MM.1S (cell line): Measurements from ENCODE around the gene TMEM184A.

Experiments used
- DNase-seq: peaks from one replicate; pipeline ENCODE4 v3.0.0-alpha.2; 2015
- H2AFZ ChIP-seq: fragments of 300-600 bp; sonication (generic); 2 replicates; pipeline ENCODE4 v1.6.0; 2016; ENCODE audit warnings: antibody characterized with exemption, low read length
- H3F3A ChIP-seq: fragments of 300-600 bp; sonication (generic); 2 replicates; pipeline ENCODE4 v1.6.1; 2016; ENCODE audit warnings: mild to moderate bottlenecking, antibody characterized with exemption, low read length, moderate library complexity, mixed read lengths; ENCODE audit not compliant: insufficient read depth
- H3K27ac ChIP-seq: fragments of 300-600 bp; sonication (generic); 2 replicates; pipeline ENCODE4 v1.5.1; 2016; ENCODE audit warnings: mild to moderate bottlenecking, low read length
- H3K27me3 ChIP-seq: fragments of 300-600 bp; sonication (generic); replicated peaks from 2 replicates; pipeline ENCODE4 v1.6.0; 2016; ENCODE audit warnings: low read length; ENCODE audit not compliant: insufficient read depth
- H3K36me3 ChIP-seq: fragments of 300-600 bp; sonication (generic); replicated peaks from 2 replicates; pipeline ENCODE4 v1.6.1; 2016; ENCODE audit warnings: mild to moderate bottlenecking, low read length, mixed read lengths; ENCODE audit not compliant: insufficient read depth
- H3K4me1 ChIP-seq: fragments of 300-600 bp; sonication (generic); 2 replicates; pipeline ENCODE4 v1.6.1; 2016; ENCODE audit warnings: low read length, mixed read lengths
- H3K4me2 ChIP-seq: fragments of 300-600 bp; sonication (generic); 2 replicates; pipeline ENCODE4 v1.6.0; 2016; ENCODE audit warnings: low read depth, low read length
- H3K4me3 ChIP-seq: fragments of 300-600 bp; sonication (generic); 2 replicates; pipeline ENCODE4 v1.5.1; 2016; ENCODE audit warnings: low read length, mixed read lengths
- H3K79me2 ChIP-seq: fragments of 300-600 bp; sonication (generic); 2 replicates; pipeline ENCODE4 v1.6.1; 2016; ENCODE audit warnings: mixed run types, low read length, mixed read lengths
- H3K9ac ChIP-seq: fragments of 300-600 bp; sonication (generic); 2 replicates; pipeline ENCODE4 v1.6.1; 2016; ENCODE audit warnings: low read length, mixed read lengths
- H3K9me2 ChIP-seq: fragments of 300-600 bp; sonication (generic); replicated peaks from 2 replicates; pipeline ENCODE4 v1.6.1; 2016; ENCODE audit warnings: mild to moderate bottlenecking, low read length, mixed read lengths; ENCODE audit not compliant: insufficient read depth
- H3K9me3 ChIP-seq: fragments of 300-600 bp; sonication (generic); replicated peaks from 2 replicates; pipeline ENCODE4 v1.6.1; 2016; ENCODE audit warnings: mild to moderate bottlenecking, low read length, mixed read lengths; ENCODE audit not compliant: insufficient read depth
- H4K20me1 ChIP-seq: fragments of 300-600 bp; sonication (generic); 2 replicates; pipeline ENCODE4 v1.6.1; 2016; ENCODE audit warnings: mild to moderate bottlenecking, low read length, moderate library complexity, mixed read lengths; ENCODE audit not compliant: insufficient read depth
- EZH2 ChIP-seq: fragments of 300-600 bp; sonication (generic); optimal IDR thresholded peaks from 2 replicates; pipeline ENCODE3; 2017; ENCODE audit warnings: low read depth, mild to moderate bottlenecking, antibody characterized with exemption, low read length, mixed read lengths
- EZH2phosphoT487 ChIP-seq: fragments of 300-600 bp; sonication (generic); IDR thresholded peaks from 2 replicates; pipeline ENCODE4 v1.6.1; 2018; ENCODE audit warnings: antibody characterized with exemption, low read length
- TF ChIP-seq, protein P1 (sequence below): fragments of 300-600 bp; sonication (generic); IDR thresholded peaks from 2 replicates; pipeline ENCODE4 v1.5.1; 2016; ENCODE audit warnings: antibody characterized with exemption, low read length, mixed read lengths

The TMEM184A gene

DNA sequence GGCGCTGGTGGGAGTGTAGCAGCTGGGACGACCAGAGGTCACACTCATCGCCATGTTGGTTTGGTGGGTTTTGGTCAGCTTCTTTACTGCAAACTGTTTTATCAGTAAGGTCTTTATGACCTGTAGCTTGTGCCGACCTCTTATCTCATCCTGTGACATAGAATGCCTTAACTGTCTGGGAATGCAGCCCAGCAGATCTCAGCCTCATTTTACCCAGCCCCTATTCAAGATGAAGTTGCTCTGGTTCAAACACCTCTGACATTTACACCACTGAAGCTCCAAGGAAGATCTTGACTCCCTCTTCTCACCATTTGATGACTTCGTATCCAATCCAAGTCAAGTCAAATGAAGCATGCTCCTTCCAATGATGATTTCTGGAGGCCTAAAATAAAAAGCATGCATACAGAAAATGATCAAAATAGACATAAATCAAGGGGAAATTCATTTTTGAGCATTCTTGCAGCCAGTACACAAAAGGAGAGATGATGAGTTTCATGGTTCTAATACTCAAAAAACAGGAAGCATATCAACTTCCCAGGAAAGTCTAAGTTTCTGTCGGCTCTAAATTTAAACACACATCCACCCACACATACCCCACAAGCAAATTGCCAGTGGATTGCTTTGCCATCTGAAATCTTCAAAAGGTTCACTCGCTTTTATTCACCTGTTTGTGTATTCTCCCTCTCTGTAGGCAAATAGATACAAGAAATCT, 16.3 kb upstream of the TMEM184A start:
- Histone ChIP-seq H3K9me2 (no peaks in the 10 kb centered on the region), H3K4me1 (peaks cover 5% of the 10 kb centered on the region; the same call in 1 of the 2 replicates), H3K79me2 (peaks cover 8% of the 10 kb centered on the region), H3K4me3 (no peak overlapping the region), H3K9me3 (no peaks in the 10 kb centered on the region), H3K4me2 (no peak overlapping the region), H3K27ac (no peak overlapping the region), H2AFZ (no peak overlapping the region), H3K36me3 (0 out of 2 replicates have a peak, but pooled peaks cover 2% of the 10 kb centered on the region), H3K9ac (no peak overlapping the region), H4K20me1 (no peaks in the 10 kb centered on the region), H3F3A (peaks cover 5% of the 10 kb centered on the region), H3K27me3 (no peaks in the 10 kb centered on the region; the same call in 1 of the 2 replicates)
- no peak for DNase-seq
- TF ChIP-seq EZH2 (no peak), EZH2phosphoT487 (no peak)
- TF ChIP-seq, protein P1, sequence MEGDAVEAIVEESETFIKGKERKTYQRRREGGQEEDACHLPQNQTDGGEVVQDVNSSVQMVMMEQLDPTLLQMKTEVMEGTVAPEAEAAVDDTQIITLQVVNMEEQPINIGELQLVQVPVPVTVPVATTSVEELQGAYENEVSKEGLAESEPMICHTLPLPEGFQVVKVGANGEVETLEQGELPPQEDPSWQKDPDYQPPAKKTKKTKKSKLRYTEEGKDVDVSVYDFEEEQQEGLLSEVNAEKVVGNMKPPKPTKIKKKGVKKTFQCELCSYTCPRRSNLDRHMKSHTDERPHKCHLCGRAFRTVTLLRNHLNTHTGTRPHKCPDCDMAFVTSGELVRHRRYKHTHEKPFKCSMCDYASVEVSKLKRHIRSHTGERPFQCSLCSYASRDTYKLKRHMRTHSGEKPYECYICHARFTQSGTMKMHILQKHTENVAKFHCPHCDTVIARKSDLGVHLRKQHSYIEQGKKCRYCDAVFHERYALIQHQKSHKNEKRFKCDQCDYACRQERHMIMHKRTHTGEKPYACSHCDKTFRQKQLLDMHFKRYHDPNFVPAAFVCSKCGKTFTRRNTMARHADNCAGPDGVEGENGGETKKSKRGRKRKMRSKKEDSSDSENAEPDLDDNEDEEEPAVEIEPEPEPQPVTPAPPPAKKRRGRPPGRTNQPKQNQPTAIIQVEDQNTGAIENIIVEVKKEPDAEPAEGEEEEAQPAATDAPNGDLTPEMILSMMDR, result no peak

DNA sequence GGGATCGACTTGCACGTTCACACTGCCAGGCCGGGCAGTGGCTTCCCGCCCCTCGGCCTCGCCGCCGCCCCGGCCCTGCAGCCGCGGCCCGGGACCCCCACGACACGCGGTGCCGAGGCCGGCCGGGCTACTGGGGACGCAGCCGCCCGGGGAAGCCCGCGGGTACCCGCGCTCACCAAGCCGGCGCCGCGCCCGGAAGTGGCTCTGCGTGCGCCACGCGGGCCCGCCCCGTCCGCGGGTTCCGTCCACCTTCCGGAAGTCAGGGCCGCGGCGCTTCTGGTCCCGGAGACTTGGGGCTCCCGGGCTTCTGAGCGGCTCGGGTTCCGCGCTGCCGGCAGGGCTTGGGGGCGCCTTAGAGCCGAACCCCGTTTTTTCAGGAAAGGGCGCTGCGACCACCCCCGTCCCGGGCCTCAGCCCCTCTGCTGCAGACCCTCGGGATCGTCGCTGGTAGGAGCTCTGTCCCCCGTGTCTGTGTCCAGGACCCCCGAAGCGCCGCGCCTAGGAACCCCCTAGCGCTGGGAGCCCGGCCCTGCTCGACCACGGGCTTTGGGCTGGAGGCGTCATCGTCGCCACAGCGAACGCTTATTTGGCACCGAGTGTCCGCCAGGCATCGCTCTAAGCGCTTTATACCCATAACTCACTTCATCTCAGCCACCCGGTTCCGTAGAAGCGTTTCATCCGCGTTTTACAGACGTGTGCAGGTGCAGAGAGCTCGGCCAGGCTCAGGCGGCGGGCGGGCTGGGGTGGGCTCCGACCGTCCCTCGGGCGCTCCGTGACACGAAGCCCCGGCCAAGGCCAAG, 14.0 kb upstream of the TMEM184A start, which contains the start of gene PSMG3:
Gene PSMG3 (minus strand): TSS at position 200 of the 800 bp plus-strand sequence. CDS start 693 bp downstream, outside the sequence.
- Histone ChIP-seq H3K36me3 (0 out of 2 replicates have a peak, but pooled peaks cover 2% of the 10 kb centered on the region), H3K27me3 (no peaks in the 10 kb centered on the region), H3K4me2 (peak within 1 kb of the TSS; percentile 73; the same call in 1 of the 2 replicates), H3K9me3 (no peaks in the 10 kb centered on the region), H3K4me1 (peaks cover 5% of the 10 kb centered on the region; the same call in 1 of the 2 replicates), H3K9me2 (no peaks in the 10 kb centered on the region), H4K20me1 (no peaks in the 10 kb centered on the region), H3K4me3 (peak within 1 kb of the TSS; percentile 87), H3F3A (peaks cover 5% of the 10 kb centered on the region), H3K9ac (peak within 1 kb of the TSS; percentile 87), H2AFZ (peak within 1 kb of the TSS; percentile 89), H3K79me2 (peaks cover 8% of the 10 kb centered on the region), H3K27ac (peak within 1 kb of the TSS; percentile 80)
- DNase-seq, result peak; percentile 94
- no peak for TF ChIP-seq EZH2
- TF ChIP-seq, protein P1, result peak; percentile 36
- TF ChIP-seq EZH2phosphoT487, result no peak

DNA sequence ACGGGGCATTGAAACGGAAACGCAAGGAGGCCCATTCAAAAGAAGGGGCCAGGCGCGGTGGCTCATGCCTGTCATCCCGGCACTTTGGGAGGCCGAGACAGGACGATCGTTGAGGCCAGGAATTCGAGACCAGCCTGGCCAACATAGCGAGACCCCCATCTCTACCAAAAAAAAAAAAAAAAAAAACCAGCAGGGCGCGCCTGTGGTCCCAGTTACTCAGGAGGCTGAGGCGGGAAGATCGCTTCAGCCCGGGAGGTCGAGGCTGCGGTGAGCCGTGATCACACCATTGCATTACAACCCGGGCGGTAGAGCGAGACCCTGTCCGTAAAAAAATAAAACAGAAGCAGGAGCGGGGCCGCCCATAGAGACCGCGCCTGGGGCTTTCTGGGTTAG, 13.4 kb upstream of the TMEM184A start:
- H3K9me3 ChIP-seq, result no peaks in the 10 kb centered on the region
- peaks cover 5% of the 10 kb centered on the region for H3F3A ChIP-seq
- peak overlapping the region; percentile 86 for H3K9ac ChIP-seq
- H2AFZ ChIP-seq, result peak overlapping the region; percentile 82
- H3K79me2 ChIP-seq, result peaks cover 8% of the 10 kb centered on the region
- H3K4me1 ChIP-seq, result peaks cover 5% of the 10 kb centered on the region; the same call in 1 of the 2 replicates
- 0 out of 2 replicates have a peak, but pooled peaks cover 2% of the 10 kb centered on the region for H3K36me3 ChIP-seq
- TF ChIP-seq EZH2 (no peak), EZH2phosphoT487 (no peak)
- TF ChIP-seq, protein P1, result no peak
- DNase-seq, result no peak
- H3K27me3 ChIP-seq, result no peaks in the 10 kb centered on the region
- no peaks in the 10 kb centered on the region for H4K20me1 ChIP-seq
- no peaks in the 10 kb centered on the region for H3K9me2 ChIP-seq
- H3K27ac ChIP-seq, result peak overlapping the region; percentile 25; the same call in 1 of the 2 replicates
- peak overlapping the region; percentile 80 for H3K4me3 ChIP-seq
- H3K4me2 ChIP-seq, result peak overlapping the region; percentile 69; the same call in 1 of the 2 replicates
